Thymus (tissue), 11 donors: Measurements from ENCODE around the gene TCF12. TPM values are rescaled to one million over a fixed set of nuclear protein-coding genes. Genes with fewer than 3 reads are reported as not detected.

ENCODE experiments used
- DNase-seq, 9 donors: peaks; one replicate each; pipeline ENCODE4 v3.0.0-alpha.2; 2013; ENCODE audit warnings: low spot score in 9 of 9, low read depth in 6 of 9, missing footprints in 1 of 9
- H3K27ac ChIP-seq, 2 donors: one replicate each; pipeline ENCODE4 v1.5.1; 2013; ENCODE audit warnings: control low read depth in 1 of 2, low read depth in 1 of 2, low read length in 1 of 2, mild to moderate bottlenecking in 1 of 2, moderate library complexity in 1 of 2
- H3K27me3 ChIP-seq, 2 donors: one replicate each; pipeline ENCODE4 v1.5.1; 2013; ENCODE audit warnings: low read length in 1 of 2; ENCODE audit not compliant: control insufficient read depth in 2 of 2, insufficient read depth in 1 of 2
- H3K36me3 ChIP-seq, 2 donors: one replicate each; pipeline ENCODE4 v1.5.1; 2013; ENCODE audit warnings: low read length in 1 of 2, mild to moderate bottlenecking in 1 of 2, moderate library complexity in 1 of 2; ENCODE audit not compliant: control insufficient read depth in 2 of 2, insufficient read depth in 2 of 2
- H3K4me1 ChIP-seq, 2 donors: one replicate each; pipeline ENCODE4 v1.5.1; 2013; ENCODE audit warnings: low read length in 2 of 2; ENCODE audit not compliant: control insufficient read depth in 2 of 2, insufficient read depth in 2 of 2
- H3K4me3 ChIP-seq, 2 donors: one replicate each; pipeline ENCODE4 v1.5.1; 2013; ENCODE audit warnings: low read length in 2 of 2, control low read depth in 1 of 2, mild to moderate bottlenecking in 1 of 2
- H3K9me3 ChIP-seq, 2 donors: one replicate each; pipeline ENCODE4 v1.5.1; 2013; ENCODE audit warnings: low read length in 1 of 2, mild to moderate bottlenecking in 1 of 2; ENCODE audit not compliant: control insufficient read depth in 2 of 2, insufficient read depth in 1 of 2
- WGBS: extraction: QIAGEN DNeasy Blood & Tissue Kit; methylation state at CpG from one replicate; pipeline ENCODE4 v1.1.7; 2013; 5-methylcytosine and 5-hydroxymethylcytosine counted together
- polyA plus RNA-seq: library from polyadenylated mRNA; stranded (reverse); fragments of 200-250 nt; gene quantifications from one replicate; pipeline ENCODE4 v1.2.3, GENCODE V29; 2013
- total RNA-seq: library from RNA; stranded (reverse); fragments of 120-200 nt; gene quantifications from one replicate; pipeline ENCODE4 v1.2.4, GENCODE V29; 2013
- donor health status: healthy.

Gene TCF12
- total and polyA plus RNA-seq, 2 donors, result 45.2 to 159 TPM

GRCh38 chr15:57313134-57313483 lies 394.7 kb downstream of the TCF12 start:
- no peaks in the 10 kb centered on the region for H3K27me3 ChIP-seq
- H3K4me3 ChIP-seq, result no peak overlapping the region
- H3K36me3 ChIP-seq, result no peaks in the 10 kb centered on the region
- WGBS, result 29% methylated on average over 7 of the region's 7 CpGs
- no peak for DNase-seq
- H3K9me3 ChIP-seq, result no peaks in the 10 kb centered on the region
- H3K27ac ChIP-seq, result no peak overlapping the region
- H3K4me1 ChIP-seq, result peaks cover 3 to 9% of the 10 kb centered on the region in 2 donors

GRCh38 chr15:57314221-57314620 lies 395.8 kb downstream of the TCF12 start:
- Histone ChIP-seq H3K9me3 (peaks cover 0 to 5% of the 10 kb centered on the region in 2 donors), H3K27ac (no peak overlapping the region), H3K27me3 (no peaks in the 10 kb centered on the region), H3K36me3 (no peaks in the 10 kb centered on the region), H3K4me1 (peaks cover 3 to 9% of the 10 kb centered on the region in 2 donors), H3K4me3 (no peak overlapping the region)
- no peak for DNase-seq
- 97% methylated on average over 3 of the region's 3 CpGs for WGBS

GRCh38 chr15:57316451-57316850 lies 398.0 kb downstream of the TCF12 start:
- H3K36me3 ChIP-seq, result no peaks in the 10 kb centered on the region
- no peak for DNase-seq
- peaks cover 4 to 23% of the 10 kb centered on the region in 2 donors for H3K4me1 ChIP-seq
- no peak overlapping the region for H3K4me3 ChIP-seq
- WGBS, result 73% methylated on average over 4 of the region's 4 CpGs
- no peaks in the 10 kb centered on the region for H3K27me3 ChIP-seq
- H3K27ac ChIP-seq, result no peak overlapping the region
- H3K9me3 ChIP-seq, result peaks cover 0 to 11% of the 10 kb centered on the region in 2 donors

GRCh38 chr15:57319226-57319918 lies 400.9 kb downstream of the TCF12 start:
- 96% methylated on average over 36 of the region's 36 CpGs for WGBS
- Histone ChIP-seq H3K36me3 (no peaks in the 10 kb centered on the region), H3K27me3 (no peaks in the 10 kb centered on the region), H3K4me1 (peaks cover 24 to 39% of the 10 kb centered on the region in 2 donors), H3K27ac (no peak overlapping the region), H3K9me3 (peaks cover 0 to 11% of the 10 kb centered on the region in 2 donors), H3K4me3 (no peak overlapping the region)
- no peak for DNase-seq

GRCh38 chr15:57319919-57320560 lies 401.6 kb downstream of the TCF12 start:
- no peaks in the 10 kb centered on the region for H3K36me3 ChIP-seq
- peaks cover 0 to 11% of the 10 kb centered on the region in 2 donors for H3K9me3 ChIP-seq
- WGBS, result 95% methylated on average over 23 of the region's 23 CpGs
- peaks cover 24 to 44% of the 10 kb centered on the region in 2 donors for H3K4me1 ChIP-seq
- H3K27ac ChIP-seq, result no peak overlapping the region
- no peaks in the 10 kb centered on the region for H3K27me3 ChIP-seq
- no peak overlapping the region for H3K4me3 ChIP-seq
- no peak for DNase-seq

GRCh38 chr15:57320631-57321220 lies 402.3 kb downstream of the TCF12 start:
- 65% methylated on average over 17 of the region's 17 CpGs for WGBS
- no peak overlapping the region for H3K27ac ChIP-seq

GRCh38 chr15:57321485-57321884 lies 403.0 kb downstream of the TCF12 start:
- no peak for DNase-seq

More at GRCh38 chr15:57320631-57321220, 402.3 kb downstream of the TCF12 start:
- Histone ChIP-seq H3K27me3 (no peaks in the 10 kb centered on the region), H3K4me1 (peaks cover 24 to 48% of the 10 kb centered on the region in 2 donors), H3K9me3 (peaks cover 0 to 11% of the 10 kb centered on the region in 2 donors), H3K4me3 (no peak overlapping the region), H3K36me3 (no peaks in the 10 kb centered on the region)
- no peak for DNase-seq

GRCh38 chr15:57321973-57322601 lies 403.6 kb downstream of the TCF12 start:
- H3K27me3 ChIP-seq, result no peaks in the 10 kb centered on the region
- H3K36me3 ChIP-seq, result no peaks in the 10 kb centered on the region
- H3K9me3 ChIP-seq, result peaks cover 0 to 11% of the 10 kb centered on the region in 2 donors
- 46% methylated on average over 13 of the region's 13 CpGs for WGBS
- H3K4me3 ChIP-seq, result no peak overlapping the region
- DNase-seq, result peak in 4 of 9 donors; percentile 34 to 73 (median 45)
- H3K4me1 ChIP-seq, result peaks cover 24 to 48% of the 10 kb centered on the region in 2 donors
- peak overlapping the region; percentile 40 to 70 for H3K27ac ChIP-seq

More at GRCh38 chr15:57321485-57321884, 403.0 kb downstream of the TCF12 start:
- Histone ChIP-seq H3K27ac (peak overlapping the region; percentile 40 to 70), H3K4me1 (peaks cover 24 to 48% of the 10 kb centered on the region in 2 donors), H3K36me3 (no peaks in the 10 kb centered on the region), H3K9me3 (peaks cover 0 to 11% of the 10 kb centered on the region in 2 donors), H3K4me3 (no peak overlapping the region), H3K27me3 (no peaks in the 10 kb centered on the region)
- WGBS, result 92% methylated on average over 3 of the region's 3 CpGs
